Hepatocyte (in vitro differentiated cells): ENCODE results near the gene MMP19.

Experiments used
- EZH2 ChIP-seq: fragments of 200-600 bp; sonication (generic); IDR thresholded peaks from 2 replicates; pipeline ENCODE4 v1.6.1; 2016; ENCODE audit warnings: antibody characterized with exemption, mild to moderate bottlenecking, borderline replicate concordance
- EZH2phosphoT487 ChIP-seq: fragments of 200-600 bp; sonication (generic); IDR thresholded peaks from one replicate; pipeline ENCODE4 v1.6.1; 2018; ENCODE audit warnings: antibody characterized with exemption, mild to moderate bottlenecking, low read depth, moderate library complexity; ENCODE audit not compliant: unreplicated experiment, severe bottlenecking
- TF ChIP-seq, protein P1 (sequence below): fragments of 200-600 bp; sonication (generic); IDR thresholded peaks from 2 replicates; pipeline ENCODE4 v1.5.1; 2016; ENCODE audit warnings: antibody characterized with exemption, mild to moderate bottlenecking; ENCODE audit not compliant: poor library complexity

DNA sequence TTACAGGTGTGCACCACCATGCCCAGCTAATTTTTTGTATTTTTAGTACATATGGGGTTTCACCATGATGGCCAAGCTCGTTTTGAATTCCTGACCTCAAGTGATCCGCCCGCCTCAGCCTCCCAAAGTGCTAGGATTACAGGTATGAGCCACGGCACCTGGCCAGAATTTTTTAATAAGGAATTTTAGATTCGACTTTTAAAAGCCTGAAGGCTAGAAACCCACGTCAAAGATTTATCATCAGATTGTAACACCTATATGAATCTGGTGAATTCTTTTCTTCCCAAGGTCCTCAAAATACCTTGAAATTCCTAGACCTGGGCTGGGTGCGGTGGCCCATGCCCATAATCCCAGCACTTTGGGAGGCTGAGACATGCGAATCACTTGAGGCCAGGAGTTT, 18.7 kb upstream of the MMP19 start:
- TF ChIP-seq, protein P1, sequence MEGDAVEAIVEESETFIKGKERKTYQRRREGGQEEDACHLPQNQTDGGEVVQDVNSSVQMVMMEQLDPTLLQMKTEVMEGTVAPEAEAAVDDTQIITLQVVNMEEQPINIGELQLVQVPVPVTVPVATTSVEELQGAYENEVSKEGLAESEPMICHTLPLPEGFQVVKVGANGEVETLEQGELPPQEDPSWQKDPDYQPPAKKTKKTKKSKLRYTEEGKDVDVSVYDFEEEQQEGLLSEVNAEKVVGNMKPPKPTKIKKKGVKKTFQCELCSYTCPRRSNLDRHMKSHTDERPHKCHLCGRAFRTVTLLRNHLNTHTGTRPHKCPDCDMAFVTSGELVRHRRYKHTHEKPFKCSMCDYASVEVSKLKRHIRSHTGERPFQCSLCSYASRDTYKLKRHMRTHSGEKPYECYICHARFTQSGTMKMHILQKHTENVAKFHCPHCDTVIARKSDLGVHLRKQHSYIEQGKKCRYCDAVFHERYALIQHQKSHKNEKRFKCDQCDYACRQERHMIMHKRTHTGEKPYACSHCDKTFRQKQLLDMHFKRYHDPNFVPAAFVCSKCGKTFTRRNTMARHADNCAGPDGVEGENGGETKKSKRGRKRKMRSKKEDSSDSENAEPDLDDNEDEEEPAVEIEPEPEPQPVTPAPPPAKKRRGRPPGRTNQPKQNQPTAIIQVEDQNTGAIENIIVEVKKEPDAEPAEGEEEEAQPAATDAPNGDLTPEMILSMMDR: no peak
- TF ChIP-seq EZH2phosphoT487 (no peak), EZH2 (no peak)
